ENCODE data around the gene MEIS3. TPM values are rescaled to one million over a fixed set of nuclear protein-coding genes. Genes with fewer than 3 reads are reported as not detected.
A peak's percentile ranks its signal among the peaks of the same experiment; 100 is the strongest.

MEIS3 gene
- 35.8 TPM for total RNA-seq (2021; ENCODE audit: unreplicated experiment)
- polyA plus RNA-seq (2012): 27.7 and 31.2 TPM in 2 replicates
- percentile 56 among the genes with signal in this experiment for Bru-seq, nascent RNA
- percentile 65 among the genes with signal in this experiment for BruChase-seq, experiment 1, labeled RNA remaining after a 6-hour chase
- BruChase-seq, experiment 2, labeled RNA remaining after a 2-hour chase: percentile 65 among the genes with signal in this experiment
- long read RNA-seq, transcript MEIS3-204 (13 exons, 1,715 nt): minor isoform, 7 of 50 reads
- long read RNA-seq, transcript MEIS3-202 (13 exons, 1,758 nt): major isoform, 9 of 50 reads
- long read RNA-seq, partial matches to known transcripts: 21 of 50 reads
- long read RNA-seq, other reads (novel, unspliced or antisense): 10 of 50 reads

DNA sequence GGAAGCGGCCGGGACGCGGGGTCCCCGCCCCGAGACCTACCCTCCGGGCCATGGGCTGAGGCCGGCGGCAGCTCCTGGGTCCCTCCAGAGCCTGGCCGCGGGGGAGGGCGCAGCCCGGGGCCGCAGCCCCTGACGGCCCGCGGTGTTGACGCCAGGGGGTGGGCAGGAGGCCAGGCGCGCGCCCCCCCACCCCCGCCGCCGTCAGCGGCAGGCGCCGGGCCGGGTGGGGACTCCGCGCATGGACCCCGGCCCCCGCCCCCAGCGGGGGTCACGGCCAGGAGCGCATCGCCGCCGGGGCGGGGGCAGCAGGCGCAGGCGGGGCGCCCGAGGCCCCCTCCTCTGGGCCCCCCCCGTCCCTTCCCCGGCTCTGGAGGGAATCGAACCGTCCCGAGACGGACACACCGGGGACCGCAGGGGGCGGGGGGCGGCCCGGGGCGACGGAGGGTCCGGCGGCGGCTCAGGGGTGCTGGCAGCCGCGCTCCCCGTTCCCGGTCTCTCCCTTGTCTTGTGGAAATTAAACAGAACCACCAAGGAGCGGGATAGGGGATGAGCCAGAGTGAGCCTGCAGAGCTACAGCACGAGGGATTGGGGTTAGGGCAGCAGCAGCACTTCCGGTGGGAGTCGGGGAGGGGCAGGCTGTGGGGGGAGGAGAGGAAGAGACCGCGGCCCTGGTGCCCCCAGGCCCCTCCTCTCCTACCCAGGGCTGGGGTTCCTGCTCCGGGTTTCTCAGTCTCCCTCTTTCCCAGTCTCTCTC, at the start of gene MEIS3:
TSS of gene MEIS3 (minus strand) at position 498 of the 754 bp plus-strand sequence. CDS start at position 52, 446 bp downstream.
- peaks cover 20% of the 10 kb centered on the region; the same call in 1 of the 2 replicates for H3K27me3 ChIP-seq (ENCODE audit: insufficient read depth, low read length)
- H4K20me1 ChIP-seq (ENCODE audit: insufficient read depth): no peaks in the 10 kb centered on the region
- peak within 1 kb of the TSS; percentile 71; the same call in 1 of the 2 replicates for H3K27ac ChIP-seq (ENCODE audit: low read depth, low read length)
- H3K4me3 ChIP-seq (replicated peaks in 1 of 2; ENCODE audit: low read depth in 1 of 2, low read length in 2 of 2): peak within 1 kb of the TSS; percentile 51 to 63
- peak within 1 kb of the TSS; percentile 62 for H3K9ac ChIP-seq (ENCODE audit: low read length)
- H3K9me2 ChIP-seq (ENCODE audit: insufficient read depth): no peaks in the 10 kb centered on the region
- no peaks in the 10 kb centered on the region for H3K36me3 ChIP-seq (ENCODE audit: control insufficient read depth in 1 of 2, insufficient read depth in 2 of 2, low read length in 2 of 2)
- peaks cover 9 to 13% of the 10 kb centered on the region in 2 experiments; a peak in 3 of 4 replicates for H3K4me1 ChIP-seq (ENCODE audit: control insufficient read depth in 1 of 2, insufficient read depth in 2 of 2, low read length in 2 of 2)
- H2AFZ ChIP-seq (ENCODE audit: low read depth, low read length, poor library complexity, severe bottlenecking): no peak within 1 kb of the TSS
- ChIA-PET RAD21 (ENCODE audit: low non-redundant PET in 1 of 2, low total read pairs in 2 of 2, uncharacterized antibody in 2 of 2, unreplicated experiment in 2 of 2) (no interaction called here), CTCF (interaction anchor here (0.7 kb wide), 1 partner anchor 18 kb away, joined by 3 read pairs; no protein-coding TSS in a partner anchor), POLR2A (no interaction called here)
- BruUV-seq (replicated peaks): no TSS peak
- TF ChIP-seq, protein P1, sequence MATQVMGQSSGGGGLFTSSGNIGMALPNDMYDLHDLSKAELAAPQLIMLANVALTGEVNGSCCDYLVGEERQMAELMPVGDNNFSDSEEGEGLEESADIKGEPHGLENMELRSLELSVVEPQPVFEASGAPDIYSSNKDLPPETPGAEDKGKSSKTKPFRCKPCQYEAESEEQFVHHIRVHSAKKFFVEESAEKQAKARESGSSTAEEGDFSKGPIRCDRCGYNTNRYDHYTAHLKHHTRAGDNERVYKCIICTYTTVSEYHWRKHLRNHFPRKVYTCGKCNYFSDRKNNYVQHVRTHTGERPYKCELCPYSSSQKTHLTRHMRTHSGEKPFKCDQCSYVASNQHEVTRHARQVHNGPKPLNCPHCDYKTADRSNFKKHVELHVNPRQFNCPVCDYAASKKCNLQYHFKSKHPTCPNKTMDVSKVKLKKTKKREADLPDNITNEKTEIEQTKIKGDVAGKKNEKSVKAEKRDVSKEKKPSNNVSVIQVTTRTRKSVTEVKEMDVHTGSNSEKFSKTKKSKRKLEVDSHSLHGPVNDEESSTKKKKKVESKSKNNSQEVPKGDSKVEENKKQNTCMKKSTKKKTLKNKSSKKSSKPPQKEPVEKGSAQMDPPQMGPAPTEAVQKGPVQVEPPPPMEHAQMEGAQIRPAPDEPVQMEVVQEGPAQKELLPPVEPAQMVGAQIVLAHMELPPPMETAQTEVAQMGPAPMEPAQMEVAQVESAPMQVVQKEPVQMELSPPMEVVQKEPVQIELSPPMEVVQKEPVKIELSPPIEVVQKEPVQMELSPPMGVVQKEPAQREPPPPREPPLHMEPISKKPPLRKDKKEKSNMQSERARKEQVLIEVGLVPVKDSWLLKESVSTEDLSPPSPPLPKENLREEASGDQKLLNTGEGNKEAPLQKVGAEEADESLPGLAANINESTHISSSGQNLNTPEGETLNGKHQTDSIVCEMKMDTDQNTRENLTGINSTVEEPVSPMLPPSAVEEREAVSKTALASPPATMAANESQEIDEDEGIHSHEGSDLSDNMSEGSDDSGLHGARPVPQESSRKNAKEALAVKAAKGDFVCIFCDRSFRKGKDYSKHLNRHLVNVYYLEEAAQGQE (IDR thresholded peaks at IDR 0.05; ENCODE audit: low read depth): no peak
- TF ChIP-seq ZNF274 (IDR thresholded peaks at IDR 0.05; ENCODE audit: low read depth, low read length): no peak
- TF ChIP-seq ELF1 (IDR thresholded peaks at IDR 0.05; ENCODE audit: borderline replicate concordance, low read depth): no peak
- TF ChIP-seq EGR1 (IDR thresholded peaks at IDR 0.05; ENCODE audit: low read depth): no peak
- no peak for TF ChIP-seq CBX3 (IDR thresholded peaks at IDR 0.05; ENCODE audit: low read depth)
- TF ChIP-seq EZH2phosphoT487 (IDR thresholded peaks at IDR 0.05; ENCODE audit: borderline replicate concordance): no peak
- TF ChIP-seq RAD21 (IDR thresholded peaks at IDR 0.05; ENCODE audit: low read depth): no peak
- TF ChIP-seq, protein P2, sequence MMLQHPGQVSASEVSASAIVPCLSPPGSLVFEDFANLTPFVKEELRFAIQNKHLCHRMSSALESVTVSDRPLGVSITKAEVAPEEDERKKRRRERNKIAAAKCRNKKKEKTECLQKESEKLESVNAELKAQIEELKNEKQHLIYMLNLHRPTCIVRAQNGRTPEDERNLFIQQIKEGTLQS (IDR thresholded peaks at IDR 0.05): no peak
- no peak for TF ChIP-seq TCF7L2 (IDR thresholded peaks at IDR 0.05; ENCODE audit: borderline replicate concordance, extremely low read depth, insufficient read depth, insufficient read length)
- TF ChIP-seq, protein P3, sequence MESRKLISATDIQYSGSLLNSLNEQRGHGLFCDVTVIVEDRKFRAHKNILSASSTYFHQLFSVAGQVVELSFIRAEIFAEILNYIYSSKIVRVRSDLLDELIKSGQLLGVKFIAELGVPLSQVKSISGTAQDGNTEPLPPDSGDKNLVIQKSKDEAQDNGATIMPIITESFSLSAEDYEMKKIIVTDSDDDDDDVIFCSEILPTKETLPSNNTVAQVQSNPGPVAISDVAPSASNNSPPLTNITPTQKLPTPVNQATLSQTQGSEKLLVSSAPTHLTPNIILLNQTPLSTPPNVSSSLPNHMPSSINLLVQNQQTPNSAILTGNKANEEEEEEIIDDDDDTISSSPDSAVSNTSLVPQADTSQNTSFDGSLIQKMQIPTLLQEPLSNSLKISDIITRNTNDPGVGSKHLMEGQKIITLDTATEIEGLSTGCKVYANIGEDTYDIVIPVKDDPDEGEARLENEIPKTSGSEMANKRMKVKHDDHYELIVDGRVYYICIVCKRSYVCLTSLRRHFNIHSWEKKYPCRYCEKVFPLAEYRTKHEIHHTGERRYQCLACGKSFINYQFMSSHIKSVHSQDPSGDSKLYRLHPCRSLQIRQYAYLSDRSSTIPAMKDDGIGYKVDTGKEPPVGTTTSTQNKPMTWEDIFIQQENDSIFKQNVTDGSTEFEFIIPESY (IDR thresholded peaks at IDR 0.05; ENCODE audit: extremely low read depth, insufficient replicate concordance, low read length): no peak
- H3K79me2 ChIP-seq (ENCODE audit: insufficient read depth, low read length): no peaks in the 10 kb centered on the region
- no peaks in the 10 kb centered on the region for H3K9me3 ChIP-seq (ENCODE audit: control insufficient read depth in 1 of 2, insufficient read depth in 1 of 2, low read depth in 1 of 2, low read length in 2 of 2)
- ATAC-seq: peak; percentile 52
- DNase-seq (ENCODE audit: low read depth, low spot score): no peak
- intact Hi-C loops (cut with micrococcal nuclease): no loop called here
- peak within 1 kb of the TSS; percentile 85 for H3K4me2 ChIP-seq (ENCODE audit: low read length)
